ENCODE results near the gene RBM33.

- TF ChIP-seq CHD1 (IDR thresholded peaks at IDR 0.05; ENCODE audit: low read depth, low read length): no peak
- no peak for TF ChIP-seq CTCF (conservative IDR thresholded peaks at IDR 0.05; ENCODE audit: low read depth, low read length)
- TF ChIP-seq POLR2A (IDR thresholded peaks at IDR 0.05; ENCODE audit: low read depth, low read length): no peak
- no peak for TF ChIP-seq USF2 (IDR thresholded peaks at IDR 0.05; ENCODE audit: low read depth, low read length)
- no peak for TF ChIP-seq SMC3 (IDR thresholded peaks at IDR 0.05; ENCODE audit: low read depth, low read length)
- no peak for TF ChIP-seq CEBPB (IDR thresholded peaks at IDR 0.05; ENCODE audit: low read depth, low read length)
- no peak for TF ChIP-seq RFX5 (IDR thresholded peaks at IDR 0.05; ENCODE audit: low read depth, low read length)
- TF ChIP-seq MAFK (IDR thresholded peaks at IDR 0.05; ENCODE audit: low read depth, low read length): no peak
Observed at GRCh38 chr7:155802906-155803417, 158.5 kb downstream of the RBM33 start.
